HG02885 (cell line): ENCODE results near the gene UBL3.
A peak's percentile ranks its signal among the peaks of the same experiment; 100 is the strongest.

Experiments used
- ATAC-seq: cut with Tn5 transposase; IDR thresholded peaks from one replicate; pipeline ENCODE4 v1.9.1; 2021; ENCODE audit warnings: mild to moderate bottlenecking; ENCODE audit not compliant: unreplicated experiment, poor library complexity

The UBL3 gene

DNA sequence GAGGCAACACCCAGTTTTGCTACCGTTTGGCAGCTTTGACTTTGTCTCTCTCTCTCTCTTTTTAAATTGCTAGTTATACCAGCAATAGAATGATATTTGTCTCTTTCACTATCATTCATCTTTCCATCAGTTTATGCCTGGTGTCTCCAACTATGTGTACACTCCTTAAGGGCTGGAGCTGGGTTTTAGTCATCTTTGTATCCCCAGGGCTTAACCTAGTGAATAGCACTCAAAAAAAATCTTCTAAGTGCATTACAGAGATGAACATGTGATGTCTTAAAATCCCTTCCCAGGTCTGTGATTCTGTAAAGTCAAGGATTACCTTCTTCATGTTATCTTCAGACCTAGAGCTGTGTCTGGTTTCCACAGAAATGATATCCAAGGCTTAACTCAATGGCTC, 7.8 kb upstream of the UBL3 start:
- ATAC-seq: no peak

DNA sequence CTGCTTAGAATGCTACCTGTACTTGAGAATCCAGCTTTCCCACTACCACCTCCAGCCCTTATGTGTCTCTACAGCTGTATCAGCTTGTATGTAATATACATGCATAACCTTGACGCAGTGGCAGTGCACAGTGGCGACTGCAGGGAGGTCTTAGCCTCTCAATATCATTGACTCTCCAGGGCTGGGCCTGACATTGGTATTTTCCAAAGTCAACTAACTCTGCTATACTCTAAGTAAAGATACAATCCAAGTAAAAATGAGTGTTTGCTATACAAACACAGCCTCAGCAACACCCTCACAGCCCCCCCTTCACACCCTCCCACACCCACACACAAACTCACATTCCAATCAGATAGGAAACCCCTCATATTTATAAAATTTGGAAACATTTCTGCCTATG, 6.7 kb upstream of the UBL3 start:
- ATAC-seq: no peak

- ATAC-seq: no peak
Observed at GRCh38 chr13:29856426-29856825, 6.0 kb upstream of the UBL3 start.

DNA sequence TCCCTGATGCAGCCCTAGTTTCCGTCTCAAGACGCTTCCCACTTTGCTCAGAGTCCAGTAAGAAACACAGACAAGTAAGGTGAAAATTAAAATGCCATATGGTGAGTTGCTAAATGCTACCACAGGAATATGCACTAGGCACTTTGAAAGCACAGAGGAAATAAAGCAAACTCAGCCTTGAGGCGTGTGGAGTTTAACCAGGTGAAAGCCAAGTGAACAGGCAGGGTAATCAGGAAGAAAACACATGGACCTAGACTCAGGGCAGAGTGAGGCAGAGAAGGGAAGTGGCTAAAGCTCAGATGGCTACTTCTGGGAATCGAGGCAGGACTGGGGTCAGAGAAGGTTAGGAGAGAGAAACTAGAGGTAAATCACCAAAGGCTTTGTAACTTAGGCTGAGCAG, 5.4 kb upstream of the UBL3 start:
- ATAC-seq: no peak

- no peak for ATAC-seq
Observed at GRCh38 chr13:29855009-29855408, 4.6 kb upstream of the UBL3 start.

- ATAC-seq: no peak
Observed at GRCh38 chr13:29853131-29853530, 2.7 kb upstream of the UBL3 start.

DNA sequence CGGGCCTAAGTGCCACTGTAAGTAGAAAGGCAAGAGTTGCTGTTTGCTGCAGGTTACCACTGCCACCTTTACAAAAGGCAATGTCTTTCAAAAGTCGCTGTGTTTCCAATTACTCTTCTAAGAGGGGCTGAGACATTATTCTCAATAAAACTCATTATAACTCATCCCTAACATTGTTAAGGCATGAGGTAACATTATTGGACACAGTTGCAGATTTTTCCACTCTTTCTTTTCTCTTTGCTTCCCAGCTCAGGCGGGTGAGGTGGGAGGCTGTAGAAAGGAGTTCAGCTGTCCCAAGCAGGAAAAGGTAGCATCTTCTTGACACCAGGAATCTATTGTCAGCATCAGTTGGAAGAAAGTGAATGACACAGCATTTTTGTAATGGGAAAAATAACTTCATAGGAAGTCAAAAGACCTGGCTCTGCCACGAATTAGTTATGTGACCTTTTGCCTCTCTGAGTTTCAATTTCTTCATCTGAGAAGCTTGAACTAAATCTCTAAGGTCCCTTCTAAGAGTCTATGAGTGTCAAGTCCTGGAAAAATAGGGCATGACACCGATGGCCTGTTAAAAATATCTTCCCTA, 2.1 kb upstream of the UBL3 start:
- ATAC-seq: no peak

DNA sequence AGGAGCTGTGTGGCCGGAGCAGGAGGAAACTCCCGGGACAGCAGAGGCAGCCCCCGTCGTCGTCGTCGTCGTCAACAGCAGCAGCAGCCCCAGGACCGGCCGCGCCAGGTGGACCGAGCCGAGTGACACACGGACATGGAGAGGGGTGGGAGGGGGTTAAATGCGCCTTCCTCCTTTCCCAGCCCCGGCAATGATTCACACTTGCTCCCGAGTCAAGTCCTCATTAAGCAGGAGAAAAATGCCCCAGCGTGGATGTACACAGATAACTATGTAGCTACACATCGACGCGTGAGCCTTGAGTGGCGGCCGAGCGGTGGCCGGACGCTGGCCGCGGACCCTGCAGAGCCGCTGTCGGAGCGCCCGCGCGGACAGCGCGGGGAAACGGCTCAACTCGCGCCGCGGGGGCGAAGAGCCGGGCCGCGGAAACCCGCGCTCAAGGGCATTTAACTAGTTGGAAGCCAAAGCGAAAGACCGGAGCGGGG, 645 bp downstream of the UBL3 start:
- ATAC-seq: peak; percentile 32

DNA sequence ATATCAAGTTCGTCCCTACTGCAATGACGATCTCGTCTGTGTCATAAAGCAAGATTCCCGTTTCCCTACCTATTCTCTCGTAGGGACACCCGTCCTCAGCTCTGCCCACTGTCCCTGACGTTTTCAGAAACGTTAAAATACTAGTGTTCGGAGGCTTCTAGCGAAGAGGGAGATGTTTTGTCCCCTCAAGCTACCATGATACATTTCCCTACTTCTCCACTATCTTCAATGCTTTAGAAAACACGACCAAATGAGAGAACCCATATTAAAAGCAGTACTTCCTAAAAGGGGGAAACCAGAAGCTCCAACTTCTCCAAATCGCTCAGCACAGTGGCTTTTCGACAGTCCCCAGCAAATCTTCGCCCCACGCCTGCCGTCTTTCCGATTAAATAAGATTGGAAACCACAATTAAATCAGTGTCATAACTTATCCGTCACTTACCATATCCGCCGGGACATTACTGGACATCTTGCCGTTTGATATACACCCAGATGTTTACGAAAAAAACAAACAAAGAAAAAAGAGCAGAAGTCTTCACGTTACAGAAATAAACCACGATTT, 1.3 kb downstream of the UBL3 start:
- ATAC-seq: no peak

DNA sequence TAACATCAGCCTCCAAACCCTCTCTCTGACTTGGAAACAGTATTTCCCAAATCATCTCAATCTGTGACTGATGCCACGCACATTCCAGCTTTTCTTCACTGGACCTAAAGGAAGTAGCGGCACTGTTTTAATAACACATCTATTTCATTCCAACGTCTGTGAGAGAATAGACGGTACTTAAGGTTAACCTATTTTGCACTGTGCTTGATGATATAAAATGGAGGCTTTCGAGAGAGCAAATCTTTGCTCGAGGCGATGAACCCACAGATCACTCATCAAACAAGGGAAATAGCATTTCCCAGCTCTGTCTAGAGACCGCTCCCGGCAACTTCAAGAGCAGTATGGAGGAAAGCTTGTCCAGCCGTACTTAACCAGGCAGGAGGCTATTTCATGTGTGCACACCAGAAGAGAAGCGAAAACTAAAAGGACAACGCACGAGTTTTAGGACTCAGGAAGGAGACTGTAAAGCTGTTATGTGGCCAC, 2.9 kb downstream of the UBL3 start:
- ATAC-seq: no peak

- no peak for ATAC-seq
Observed at GRCh38 chr13:29846475-29847256, 3.8 kb downstream of the UBL3 start.

GRCh38 chr13:29845440-29846056, 4.9 kb downstream of the UBL3 start:
- ATAC-seq: no peak

GRCh38 chr13:29844441-29844840, 6.0 kb downstream of the UBL3 start:
- ATAC-seq: no peak

DNA sequence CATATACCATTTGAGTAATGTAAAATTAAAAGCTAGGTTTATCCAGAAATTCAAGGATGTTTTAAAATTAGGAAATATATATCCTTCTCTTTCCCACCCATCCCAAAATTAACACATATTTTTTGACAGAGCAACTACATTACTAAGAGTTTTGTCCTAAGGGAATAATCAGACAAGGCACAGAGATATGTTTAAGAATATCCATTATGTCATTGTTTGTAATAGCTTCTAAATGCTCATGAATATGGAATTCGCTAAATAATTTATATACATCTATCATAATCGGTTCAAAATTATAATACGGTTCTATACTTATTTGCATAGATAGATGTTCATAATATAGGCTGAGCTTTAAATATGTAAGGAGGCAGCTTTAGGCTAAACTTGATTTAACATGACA, 9.8 kb downstream of the UBL3 start:
- no peak for ATAC-seq

DNA sequence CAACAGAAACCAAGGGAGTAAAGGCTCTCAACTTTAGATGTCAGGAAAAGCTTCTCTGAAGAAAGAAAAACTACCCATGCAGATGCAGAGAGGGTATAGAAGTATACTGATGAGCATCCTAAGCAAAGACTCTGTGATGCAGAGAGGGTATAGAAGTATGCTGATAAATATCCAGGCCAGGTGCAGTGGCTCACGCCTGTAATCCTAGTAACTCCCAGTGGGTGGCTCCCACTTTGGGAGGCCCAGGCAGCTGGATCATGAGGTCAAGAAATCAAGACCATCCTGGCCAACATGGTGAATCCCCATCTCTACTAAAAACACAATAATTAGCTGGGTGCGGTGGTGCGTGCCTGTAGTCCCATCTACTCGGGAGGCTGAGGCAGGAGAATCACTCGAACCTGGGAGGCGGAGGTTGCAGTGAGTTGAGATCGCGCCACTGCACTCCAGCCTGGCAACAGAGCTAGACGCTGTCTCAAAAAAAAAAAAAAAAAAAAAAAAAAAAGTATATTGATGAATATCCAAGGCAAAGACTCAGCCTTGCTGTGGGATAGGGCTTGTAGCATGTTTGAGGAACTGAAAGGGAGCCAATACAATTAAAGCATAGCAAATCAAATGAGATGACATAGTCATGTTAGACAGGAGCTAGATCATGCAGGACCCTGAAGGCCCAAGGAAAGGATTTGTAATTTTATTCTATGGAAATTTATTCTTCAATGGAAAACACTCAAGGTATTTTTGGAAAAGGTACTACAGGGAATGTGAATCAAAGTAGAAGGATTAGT, 14.9 kb downstream of the UBL3 start:
- ATAC-seq: no peak

DNA sequence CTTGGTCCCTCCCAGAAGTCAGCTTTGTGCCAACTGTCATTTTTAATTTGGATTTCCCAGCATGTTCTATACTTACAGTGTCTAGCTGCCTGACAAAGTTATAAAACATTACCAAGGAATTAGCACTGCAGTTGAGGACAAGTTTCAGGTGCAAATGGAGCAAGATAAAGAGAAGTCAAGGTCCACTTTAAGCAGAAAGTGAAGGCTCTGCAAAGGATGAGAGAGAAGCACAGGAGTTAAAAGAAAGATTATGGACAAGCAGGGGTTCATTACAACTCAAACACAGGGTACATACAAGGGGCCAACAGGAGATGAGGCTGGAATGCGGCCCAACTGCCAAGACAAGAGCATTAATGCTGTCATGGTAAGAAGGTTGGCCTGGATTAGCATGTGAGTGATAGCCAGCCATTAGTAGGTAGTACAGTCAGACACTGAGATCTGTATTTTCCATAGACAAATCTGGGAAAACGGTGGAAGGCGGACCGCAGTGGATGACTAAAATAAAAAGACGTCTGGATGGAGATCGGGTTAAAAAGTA, 17.6 kb downstream of the UBL3 start:
- no peak for ATAC-seq

GRCh38 chr13:29830000-29830399, 20.4 kb downstream of the UBL3 start:
- no peak for ATAC-seq

DNA sequence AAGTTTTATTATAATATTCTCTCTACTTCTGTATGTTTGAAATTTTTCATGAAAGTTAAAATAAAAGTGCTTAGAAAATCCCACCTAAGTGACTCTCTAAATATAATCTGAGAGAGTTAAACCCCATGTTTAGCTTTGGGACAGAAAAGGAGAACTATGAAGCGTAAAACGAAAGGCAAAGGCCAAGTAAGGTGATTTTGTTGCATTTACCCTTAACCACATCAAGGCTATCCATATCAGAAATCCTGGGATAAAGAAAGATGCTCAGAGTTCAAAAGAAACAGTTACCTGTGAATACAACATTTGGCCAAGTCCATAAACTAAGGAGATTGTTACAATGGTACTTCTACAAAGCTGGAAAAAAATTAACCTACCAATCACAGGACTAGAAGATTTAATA, 31.3 kb downstream of the UBL3 start:
- ATAC-seq: no peak

DNA sequence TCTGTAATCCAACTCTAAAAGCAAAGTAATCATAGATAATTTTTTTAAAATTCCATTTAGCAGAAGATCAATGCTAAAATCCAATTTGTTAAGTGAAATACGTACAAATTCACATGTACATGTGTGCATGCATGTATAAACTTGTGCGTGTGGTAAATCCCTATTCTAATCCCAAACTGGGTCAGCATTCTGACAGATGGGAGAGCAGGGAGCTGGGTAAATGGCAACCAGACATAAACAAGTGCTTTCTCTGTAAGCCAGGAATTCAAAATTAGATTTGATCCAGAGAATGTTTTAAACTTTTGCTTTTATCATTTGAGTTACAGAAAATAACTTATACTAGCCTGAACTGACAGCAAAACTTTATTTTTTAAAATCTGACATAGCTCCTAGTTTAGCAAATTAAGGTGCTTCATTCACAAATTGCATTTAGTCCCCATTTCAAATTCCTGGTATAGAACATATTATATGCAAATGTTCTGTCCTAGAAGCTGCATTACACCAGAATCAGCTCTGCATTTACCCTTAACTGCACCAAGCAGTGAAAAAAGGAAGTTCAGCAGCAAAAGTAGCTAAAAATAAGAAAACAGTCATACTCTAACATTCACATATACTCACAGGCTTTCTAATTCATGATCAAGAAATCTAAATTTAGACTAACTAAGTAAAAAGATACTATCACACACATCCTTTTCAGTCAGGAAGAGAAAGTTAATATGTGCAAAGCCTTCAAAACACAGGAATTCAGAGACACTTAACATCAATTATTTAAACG, 32.6 kb downstream of the UBL3 start:
- peak; percentile 97 for ATAC-seq
